HepG2 (cell line): ENCODE results near the gene STMN3. TPM values are rescaled to one million over a fixed set of nuclear protein-coding genes. Genes with fewer than 3 reads are reported as not detected.

Source experiments
- ATAC-seq: fragments of 200-7000 bp; cut with Tn5 transposase; 3 replicates; pipeline ENCODE4 v1.9.1; 2020; ENCODE audit warnings: mild to moderate bottlenecking, moderate library complexity
- BruUV-seq: library from RNA; stranded (reverse); fragments of 400-500 nt; replicated peaks from 2 replicates; lab custom pipeline; 2021; lab: Mats Ljungman, UMichigan
- CTCF ChIA-PET: fragments of 300-600 bp; formaldehyde crosslinking; extraction: SDS; loops from one replicate; lab custom pipeline; 2021; ENCODE audit warnings: low total read pairs, inconsistent platforms, low intra/inter-chr PET ratio; lab: Yijun Ruan, JAX
- POLR2A ChIA-PET: fragments of 350-600 bp; sonication (Branson Sonifier 250); formaldehyde crosslinking; loops from one replicate; lab custom pipeline; 2020; ENCODE audit warnings: antibody characterized with exemption, inconsistent platforms; lab: Yijun Ruan, JAX
- DNase-seq: peaks from one replicate; pipeline ENCODE4 v3.0.0-alpha.2; 2015; ENCODE audit warnings: low spot score
- FAIRE-seq: peaks from 3 replicates; lab custom pipeline; 2011; peaks lifted over from hg19 to GRCh38; lab: Jason Lieb, UNC
- H2AFZ ChIP-seq: one replicate; pipeline ENCODE4 v1.6.1; 2011; ENCODE audit warnings: low read length, inconsistent platforms
- H3K27ac ChIP-seq: fragments of 300-600 bp; 3 replicates; pipeline ENCODE4 v1.8.0; 2011; ENCODE audit warnings: mixed run types, mild to moderate bottlenecking, mixed read lengths, low read length, inconsistent platforms; ENCODE audit not compliant: insufficient read depth; ENCODE audit errors: extremely low read length
- H3K27me3 ChIP-seq, 2 experiments: fragments of 200-600 bp in 1 of 2; 2 replicates in 1 of 2; 3 replicates in 1 of 2; pipeline versions ENCODE4 v1.6.0 to v1.8.0; 2011; ENCODE audit warnings: low read length in 2 of 2, mild to moderate bottlenecking in 2 of 2, moderate library complexity in 2 of 2, inconsistent platforms in 1 of 2; ENCODE audit not compliant: insufficient read depth in 2 of 2, control insufficient read depth in 1 of 2
- H3K36me3 ChIP-seq, 2 experiments: fragments of 200-600 bp in 1 of 2; replicated peaks in 1 of 2; 2 replicates in 1 of 2; 3 replicates in 1 of 2; pipeline versions ENCODE4 v1.5.1 to v1.8.0; 2011; ENCODE audit warnings: low read length in 2 of 2, inconsistent platforms in 1 of 2; ENCODE audit not compliant: insufficient read depth in 2 of 2, control insufficient read depth in 1 of 2
- H3K4me1 ChIP-seq: 2 replicates; pipeline ENCODE4 v1.5.1; 2012; ENCODE audit warnings: low read length, inconsistent platforms; ENCODE audit not compliant: insufficient read depth
- H3K4me2 ChIP-seq: 2 replicates; pipeline ENCODE4 v1.6.0; 2011; ENCODE audit warnings: low read depth, low read length, inconsistent platforms
- H3K4me3 ChIP-seq, 3 experiments: fragments of 200-600 bp in 1 of 3; sonication (generic), shearing (Covaris generic) in 1 of 3; replicated peaks in 1 of 3; 2 replicates each; pipeline ENCODE4 v1.5.1; 2011 to 2016; ENCODE audit warnings: low read length in 3 of 3, inconsistent platforms in 2 of 3, low read depth in 2 of 3, mild to moderate bottlenecking in 2 of 3, control low read depth in 1 of 3, mixed read lengths in 1 of 3; ENCODE audit not compliant: insufficient read depth in 1 of 3
- H3K79me2 ChIP-seq: one replicate; pipeline ENCODE4 v1.6.1; 2011; ENCODE audit warnings: low read length, inconsistent platforms; ENCODE audit not compliant: insufficient read depth
- H3K9ac ChIP-seq: 2 replicates; pipeline ENCODE4 v1.6.0; 2011; ENCODE audit warnings: mild to moderate bottlenecking, low read depth, low read length, inconsistent platforms; ENCODE audit not compliant: insufficient read depth
- H3K9me3 ChIP-seq: 2 replicates; pipeline ENCODE4 v1.5.1; 2012; ENCODE audit warnings: mild to moderate bottlenecking, low read length
- H4K20me1 ChIP-seq: 2 replicates; pipeline ENCODE4 v1.6.0; 2011; ENCODE audit warnings: inconsistent platforms, mild to moderate bottlenecking, low read length, moderate library complexity; ENCODE audit not compliant: insufficient read depth
- ETV6 ChIP-seq: sonication (generic); formaldehyde crosslinking; conservative IDR thresholded peaks from 2 replicates; pipeline ENCODE4 v1.4.0; 2020; ENCODE audit warnings: missing genetic modification reagents
- GABPB1 ChIP-seq: IDR thresholded peaks from 2 replicates; pipeline ENCODE4 v1.6.1; 2016; ENCODE audit warnings: mild to moderate bottlenecking, missing genetic modification reagents, moderate library complexity, missing compliant biosample characterization
- GPBP1L1 ChIP-seq: sonication (generic); formaldehyde crosslinking; IDR thresholded peaks from 2 replicates; pipeline ENCODE4 v1.5.0; 2020; ENCODE audit warnings: mild to moderate bottlenecking, missing genetic modification reagents
- KMT2B ChIP-seq: IDR thresholded peaks from 2 replicates; pipeline ENCODE4 v1.6.1; 2016; ENCODE audit warnings: missing genetic modification reagents, missing compliant biosample characterization
- LCORL ChIP-seq, 2 experiments: fragments of 450-650 bp in 1 of 2; sonication (generic) in 1 of 2; formaldehyde crosslinking in 1 of 2; IDR thresholded peaks; 2 replicates each; pipeline versions ENCODE4 v1.5.0 to v1.6.1; 2017 to 2020; ENCODE audit warnings: antibody characterized with exemption in 1 of 2, missing genetic modification reagents in 1 of 2
- MATR3 ChIP-seq: sonication (generic); formaldehyde crosslinking; IDR thresholded peaks from 2 replicates; pipeline ENCODE4 v1.4.0; 2020; ENCODE audit warnings: missing genetic modification reagents
- MZF1 ChIP-seq: sonication (generic); formaldehyde crosslinking; IDR thresholded peaks from 2 replicates; pipeline ENCODE4 v1.8.1; 2023; ENCODE audit warnings: mild to moderate bottlenecking, missing genetic modification reagents, borderline replicate concordance
- TOE1 ChIP-seq: sonication (generic); formaldehyde crosslinking; IDR thresholded peaks from 2 replicates; pipeline ENCODE4 v1.4.0; 2020; ENCODE audit warnings: mild to moderate bottlenecking, missing genetic modification reagents
- WIZ ChIP-seq: sonication (generic); formaldehyde crosslinking; IDR thresholded peaks from 2 replicates; pipeline ENCODE4 v1.5.1; 2020; ENCODE audit warnings: mild to moderate bottlenecking, missing genetic modification reagents
- ZNF180 ChIP-seq: sonication (generic); formaldehyde crosslinking; IDR thresholded peaks from 2 replicates; pipeline ENCODE4 v1.4.0; 2020; ENCODE audit warnings: low read depth, missing genetic modification reagents, borderline replicate concordance
- ZNF234 ChIP-seq: sonication (generic); formaldehyde crosslinking; conservative IDR thresholded peaks from 2 replicates; pipeline ENCODE4 v1.5.1; 2020; ENCODE audit warnings: mild to moderate bottlenecking, missing genetic modification reagents
- ZNF432 ChIP-seq: sonication (generic); formaldehyde crosslinking; IDR thresholded peaks from 2 replicates; pipeline ENCODE4 v1.5.0; 2020; ENCODE audit warnings: missing genetic modification reagents, mild to moderate bottlenecking, borderline replicate concordance
- ZNF724P ChIP-seq: sonication (generic); formaldehyde crosslinking; IDR thresholded peaks from 2 replicates; pipeline ENCODE4 v1.8.0; 2022; ENCODE audit warnings: missing genetic modification reagents, borderline replicate concordance
- ZNF883 ChIP-seq: sonication (generic); formaldehyde crosslinking; IDR thresholded peaks from 2 replicates; pipeline ENCODE4 v1.5.1; 2020; ENCODE audit warnings: mild to moderate bottlenecking, missing genetic modification reagents; ENCODE audit errors: not compliant biosample characterization
- WGBS: methylation state at CpG from one replicate; pipeline ENCODE4 v1.1.6; 2017; ENCODE audit warnings: low lambda C conversion rate; 5-methylcytosine and 5-hydroxymethylcytosine counted together
- in situ Hi-C: cut with HindIII; loops from 2 replicates; pipeline ENCODE4 v1.10.0; 2017; ENCODE audit warnings: low pct_unique_long_range_greater_than_20kb; ENCODE audit not compliant: extremely low pct_ligation_motif_present
- intact Hi-C: fragments of 100-400 bp; cut with micrococcal nuclease; formaldehyde crosslinking; loops from one replicate; pipeline ENCODE4 v1.10.0; 2022; ENCODE audit not compliant: unreplicated experiment
- polyA plus RNA-seq, 8 experiments: library from polyadenylated mRNA; depleted of rRNA in 3 of 8; stranded (reverse) in 7 of 8; unstranded in 1 of 8; fragments of >200 nt; fragmentation: Illumina TruSeq in 4 of 8; extraction: Trizol in 4 of 8; gene quantifications; 2 replicates each; pipeline versions ENCODE4 v1.2.1 to v1.2.3, GENCODE V29; 2011 to 2016; ENCODE audit warnings: low read depth in 4 of 8, missing spikeins in 1 of 8, mixed read lengths in 1 of 8; ENCODE audit not compliant: insufficient read depth in 1 of 8
- total RNA-seq, 5 experiments: library from RNA; depleted of rRNA; stranded (reverse); fragments of >200 nt; fragmentation: Illumina TruSeq; extraction: Trizol; gene quantifications; 2 replicates each; pipeline ENCODE4 v1.2.3, GENCODE V29; 2016; ENCODE audit warnings: low read depth in 1 of 5
- TF ChIP-seq, protein P1 (sequence below): sonication (generic); formaldehyde crosslinking; IDR thresholded peaks from 2 replicates; pipeline ENCODE4 v1.4.0; 2020; ENCODE audit warnings: mild to moderate bottlenecking, missing genetic modification reagents
- TF ChIP-seq, protein P2 (sequence below): sonication (generic); formaldehyde crosslinking; IDR thresholded peaks from 2 replicates; pipeline ENCODE4 v1.8.1; 2023; ENCODE audit warnings: missing genetic modification reagents, mild to moderate bottlenecking, borderline replicate concordance
- TF ChIP-seq, protein P3 (sequence below): sonication (generic); formaldehyde crosslinking; IDR thresholded peaks from 2 replicates; pipeline ENCODE4 v1.8.1; 2022; ENCODE audit warnings: low read depth, mild to moderate bottlenecking, missing genetic modification reagents

STMN3 gene
- total and polyA plus RNA-seq, 2 of the 13 experiments (the other 11 are each of a cell fraction or from before 2014, with no cell fraction given), result 21.0 to 48.3 TPM

DNA sequence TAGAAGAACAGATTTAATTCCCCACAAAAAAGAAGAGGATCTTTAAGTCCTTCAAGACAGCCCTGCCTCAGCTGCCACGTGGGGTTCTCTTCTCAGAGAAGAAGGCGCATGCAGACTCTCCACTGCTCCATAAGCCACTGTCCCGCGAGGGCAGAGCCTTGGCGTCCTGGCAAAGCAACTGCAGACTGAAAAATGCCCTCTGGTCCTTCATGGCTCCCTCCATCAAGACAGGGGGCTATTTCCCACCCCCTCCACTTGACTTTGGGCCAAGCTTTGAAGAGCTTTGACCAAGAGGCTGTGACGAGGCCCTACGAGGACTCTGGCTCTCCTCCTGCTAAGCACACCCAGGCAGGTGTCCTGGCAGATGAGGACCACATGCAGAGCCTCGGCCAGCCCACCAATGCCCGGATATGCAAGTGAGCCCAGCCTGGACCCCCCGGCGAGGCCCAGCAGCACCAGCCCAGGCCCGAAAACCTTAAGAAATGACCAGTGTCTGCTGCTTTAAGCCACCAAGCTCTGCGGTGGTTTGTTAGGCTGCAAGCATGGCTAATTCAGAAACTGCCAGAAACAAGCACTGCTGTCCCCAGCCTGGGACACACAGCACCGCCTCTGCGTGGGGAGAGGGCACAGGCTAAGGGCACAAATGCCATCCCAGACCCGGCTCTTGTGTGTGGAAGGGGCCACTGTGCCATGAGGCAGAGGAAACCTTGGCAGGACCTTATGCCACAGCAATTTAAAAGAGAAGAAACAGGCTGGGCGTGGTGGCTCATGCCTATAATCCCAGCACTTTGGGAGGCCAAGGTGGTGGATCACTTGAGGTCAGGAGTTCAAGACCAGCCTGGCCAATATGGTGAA, 42.4 kb downstream of the STMN3 start:
- BruUV-seq, result no TSS peak
- Histone ChIP-seq H3K79me2 (peaks cover 3% of the 10 kb centered on the region), H3K36me3 (peaks cover 6 to 16% of the 10 kb centered on the region in 2 experiments), H3K4me3 (no peak overlapping the region), H3K4me1 (no peaks in the 10 kb centered on the region), H3K9ac (no peak overlapping the region), H3K27ac (no peak overlapping the region), H3K4me2 (no peak overlapping the region), H3K27me3 (no peaks in the 10 kb centered on the region), H4K20me1 (peaks cover 3% of the 10 kb centered on the region; the same call in 1 of the 2 replicates), H3K9me3 (peaks cover 8% of the 10 kb centered on the region; the same call in 1 of the 2 replicates), H2AFZ (no peak overlapping the region)
- TF ChIP-seq TOE1 (CRISPR knock-in tag) (no peak), ZNF180 (CRISPR knock-in tag) (no peak), MATR3 (no peak), ZNF724P (CRISPR knock-in tag) (no peak), ZNF883 (CRISPR knock-in tag) (no peak), GABPB1 (no peak; the same call in 1 of the 2 replicates), KMT2B (CRISPR knock-in tag) (no peak), MZF1 (CRISPR knock-in tag) (no peak), ETV6 (CRISPR knock-in tag) (no peak), WIZ (no peak), GPBP1L1 (no peak), ZNF234 (CRISPR knock-in tag) (no peak), LCORL (IDR thresholded peaks at IDR 0.05) (no peak), LCORL (CRISPR knock-in tag; IDR thresholded peaks at IDR 0.05) (no peak), ZNF432 (CRISPR knock-in tag) (no peak)
- TF ChIP-seq, protein P1, sequence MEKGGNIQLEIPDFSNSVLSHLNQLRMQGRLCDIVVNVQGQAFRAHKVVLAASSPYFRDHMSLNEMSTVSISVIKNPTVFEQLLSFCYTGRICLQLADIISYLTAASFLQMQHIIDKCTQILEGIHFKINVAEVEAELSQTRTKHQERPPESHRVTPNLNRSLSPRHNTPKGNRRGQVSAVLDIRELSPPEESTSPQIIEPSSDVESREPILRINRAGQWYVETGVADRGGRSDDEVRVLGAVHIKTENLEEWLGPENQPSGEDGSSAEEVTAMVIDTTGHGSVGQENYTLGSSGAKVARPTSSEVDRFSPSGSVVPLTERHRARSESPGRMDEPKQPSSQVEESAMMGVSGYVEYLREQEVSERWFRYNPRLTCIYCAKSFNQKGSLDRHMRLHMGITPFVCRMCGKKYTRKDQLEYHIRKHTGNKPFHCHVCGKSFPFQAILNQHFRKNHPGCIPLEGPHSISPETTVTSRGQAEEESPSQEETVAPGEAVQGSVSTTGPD, result no peak
- TF ChIP-seq, protein P2, sequence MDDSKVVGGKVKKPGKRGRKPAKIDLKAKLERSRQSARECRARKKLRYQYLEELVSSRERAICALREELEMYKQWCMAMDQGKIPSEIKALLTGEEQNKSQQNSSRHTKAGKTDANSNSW, result no peak
- TF ChIP-seq, protein P3, sequence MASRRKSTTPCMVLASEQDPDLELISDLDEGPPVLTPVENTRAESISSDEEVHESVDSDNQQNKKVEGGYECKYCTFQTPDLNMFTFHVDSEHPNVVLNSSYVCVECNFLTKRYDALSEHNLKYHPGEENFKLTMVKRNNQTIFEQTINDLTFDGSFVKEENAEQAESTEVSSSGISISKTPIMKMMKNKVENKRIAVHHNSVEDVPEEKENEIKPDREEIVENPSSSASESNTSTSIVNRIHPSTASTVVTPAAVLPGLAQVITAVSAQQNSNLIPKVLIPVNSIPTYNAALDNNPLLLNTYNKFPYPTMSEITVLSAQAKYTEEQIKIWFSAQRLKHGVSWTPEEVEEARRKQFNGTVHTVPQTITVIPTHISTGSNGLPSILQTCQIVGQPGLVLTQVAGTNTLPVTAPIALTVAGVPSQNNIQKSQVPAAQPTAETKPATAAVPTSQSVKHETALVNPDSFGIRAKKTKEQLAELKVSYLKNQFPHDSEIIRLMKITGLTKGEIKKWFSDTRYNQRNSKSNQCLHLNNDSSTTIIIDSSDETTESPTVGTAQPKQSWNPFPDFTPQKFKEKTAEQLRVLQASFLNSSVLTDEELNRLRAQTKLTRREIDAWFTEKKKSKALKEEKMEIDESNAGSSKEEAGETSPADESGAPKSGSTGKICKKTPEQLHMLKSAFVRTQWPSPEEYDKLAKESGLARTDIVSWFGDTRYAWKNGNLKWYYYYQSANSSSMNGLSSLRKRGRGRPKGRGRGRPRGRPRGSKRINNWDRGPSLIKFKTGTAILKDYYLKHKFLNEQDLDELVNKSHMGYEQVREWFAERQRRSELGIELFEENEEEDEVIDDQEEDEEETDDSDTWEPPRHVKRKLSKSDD (CRISPR knock-in tag), result no peak
- intact Hi-C loops, result no loop called here
- ChIA-PET POLR2A (no interaction called here), CTCF (no interaction called here)
- DNase-seq (no peak), ATAC-seq (peak; percentile 28; the same call in 1 of the 3 replicates), FAIRE-seq (no peak)
- 92% methylated on average over 13 of the region's 17 CpGs for WGBS
- in situ Hi-C loops, result no loop called here
